H9 (cell line): ENCODE results near the gene CDC42EP3. TPM values are rescaled to one million over a fixed set of nuclear protein-coding genes. Genes with fewer than 3 reads are reported as not detected.

ENCODE experiments used
- DNase-seq: peaks from one replicate; pipeline ENCODE4 v3.0.0-alpha.2; 2017
- H2AFZ ChIP-seq: one replicate; pipeline ENCODE4 v1.6.1; 2013; ENCODE audit warnings: mild to moderate bottlenecking, low read length, control low read depth, moderate library complexity
- H2AK5ac ChIP-seq: 2 replicates; pipeline ENCODE4 v1.6.1; 2013; ENCODE audit warnings: low read length, control low read depth, mixed read lengths; ENCODE audit not compliant: insufficient read length
- H2BK120ac ChIP-seq: one replicate; pipeline ENCODE4 v1.6.1; 2013; ENCODE audit warnings: low read depth, mild to moderate bottlenecking, low read length, control low read depth, inconsistent platforms; ENCODE audit not compliant: poor library complexity, severe bottlenecking
- H2BK12ac ChIP-seq: 2 replicates; pipeline ENCODE4 v1.6.1; 2013; ENCODE audit warnings: low read length, control low read depth, mixed read lengths, low read depth; ENCODE audit not compliant: insufficient read length
- H2BK15ac ChIP-seq: 2 replicates; pipeline ENCODE4 v1.6.1; 2013; ENCODE audit warnings: low read depth, low read length, control low read depth
- H2BK20ac ChIP-seq: one replicate; pipeline ENCODE4 v1.6.1; 2013; ENCODE audit warnings: low read depth, mild to moderate bottlenecking, low read length, control low read depth, inconsistent platforms; ENCODE audit not compliant: poor library complexity, severe bottlenecking
- H2BK5ac ChIP-seq: 2 replicates; pipeline ENCODE4 v1.6.1; 2013; ENCODE audit warnings: low read length, control low read depth, mixed read lengths; ENCODE audit not compliant: insufficient read length
- H3K14ac ChIP-seq: 2 replicates; pipeline ENCODE4 v1.6.1; 2013; ENCODE audit warnings: low read length, control low read depth; ENCODE audit not compliant: insufficient read depth
- H3K18ac ChIP-seq: 2 replicates; pipeline ENCODE4 v1.6.1; 2013; ENCODE audit warnings: low read depth, mild to moderate bottlenecking, mixed read lengths, low read length, control low read depth; ENCODE audit not compliant: insufficient read length
- H3K23ac ChIP-seq: 2 replicates; pipeline ENCODE4 v1.6.1; 2013; ENCODE audit warnings: low read length, control low read depth, mixed read lengths, low read depth; ENCODE audit not compliant: insufficient read length
- H3K23me2 ChIP-seq: 2 replicates; pipeline ENCODE4 v1.6.1; 2013; ENCODE audit warnings: low read depth, mild to moderate bottlenecking, mixed read lengths, low read length, control low read depth; ENCODE audit not compliant: insufficient read length, poor library complexity, severe bottlenecking
- H3K27ac ChIP-seq: 2 replicates; pipeline ENCODE4 v1.5.1; 2013; ENCODE audit warnings: low read length, control low read depth, mixed read lengths, low read depth; ENCODE audit not compliant: insufficient read length
- H3K27me3 ChIP-seq: 2 replicates; pipeline ENCODE4 v1.6.1; 2013; ENCODE audit warnings: low read length, control low read depth, inconsistent platforms; ENCODE audit not compliant: insufficient read depth
- H3K4ac ChIP-seq: 2 replicates; pipeline ENCODE4 v1.6.1; 2013; ENCODE audit warnings: low read depth, mild to moderate bottlenecking, control low read depth, inconsistent platforms, low read length, moderate library complexity
- H3K4me1 ChIP-seq: 2 replicates; pipeline ENCODE4 v1.6.1; 2013; ENCODE audit warnings: low read length, control low read depth, inconsistent platforms; ENCODE audit not compliant: insufficient read depth
- H3K4me2 ChIP-seq: 2 replicates; pipeline ENCODE4 v1.6.1; 2013; ENCODE audit warnings: low read length, control low read depth, mixed read lengths; ENCODE audit not compliant: insufficient read length, insufficient read depth
- H3K56ac ChIP-seq: 2 replicates; pipeline ENCODE4 v1.6.1; 2013; ENCODE audit warnings: low read depth, mild to moderate bottlenecking, mixed read lengths, low read length, control low read depth; ENCODE audit not compliant: insufficient read length
- H3K79me1 ChIP-seq: 2 replicates; pipeline ENCODE4 v1.6.1; 2013; ENCODE audit warnings: low read depth, mild to moderate bottlenecking, moderate library complexity, low read length, control low read depth, inconsistent platforms; ENCODE audit not compliant: insufficient read depth, poor library complexity, severe bottlenecking
- H3K79me2 ChIP-seq: 2 replicates; pipeline ENCODE4 v1.6.1; 2013; ENCODE audit warnings: low read length, control low read depth, inconsistent platforms; ENCODE audit not compliant: insufficient read depth
- H3K9ac ChIP-seq: 2 replicates; pipeline ENCODE4 v1.6.1; 2013; ENCODE audit warnings: low read length, control low read depth, mixed read lengths; ENCODE audit not compliant: insufficient read length; ENCODE audit errors: extremely low read depth
- H3K9me3 ChIP-seq: one replicate; pipeline ENCODE4 v1.6.1; 2013; ENCODE audit warnings: low read depth, low read length, inconsistent platforms; ENCODE audit not compliant: control insufficient read depth
- H3T11ph ChIP-seq: one replicate; pipeline ENCODE4 v1.6.1; 2013; ENCODE audit warnings: mild to moderate bottlenecking, low read length, control low read depth, inconsistent platforms
- H4K20me1 ChIP-seq: one replicate; pipeline ENCODE4 v1.6.1; 2013; ENCODE audit not compliant: control insufficient read depth, insufficient read length, insufficient read depth
- H4K5ac ChIP-seq: 2 replicates; pipeline ENCODE4 v1.6.1; 2013; ENCODE audit warnings: low read depth, mild to moderate bottlenecking, mixed read lengths, low read length, control low read depth; ENCODE audit not compliant: insufficient read length
- H4K8ac ChIP-seq: replicated peaks from 2 replicates; pipeline ENCODE4 v1.6.1; 2013; ENCODE audit warnings: low read length, control low read depth, mixed read lengths, low read depth; ENCODE audit not compliant: insufficient read length
- H4K91ac ChIP-seq: 2 replicates; pipeline ENCODE4 v1.6.1; 2013; ENCODE audit warnings: low read depth, mild to moderate bottlenecking, moderate library complexity, mixed read lengths, low read length, control low read depth; ENCODE audit not compliant: insufficient read length
- H3K27ac Mint-ChIP-seq, 3 experiments: 2 replicates in 2 of 3; 3 replicates in 1 of 3; pipeline ENCODE4 v1.8.0; 2020 to 2021; ENCODE audit warnings: mixed read lengths in 3 of 3, mild to moderate bottlenecking in 1 of 3, moderate library complexity in 1 of 3
- H3K27me3 Mint-ChIP-seq: 2 replicates; pipeline ENCODE4 v1.8.0; 2021; ENCODE audit warnings: low read depth, mild to moderate bottlenecking, moderate library complexity, mixed read lengths
- H3K36me3 Mint-ChIP-seq, 3 experiments: 2 replicates in 2 of 3; 3 replicates in 1 of 3; pipeline ENCODE4 v1.8.0; 2020 to 2021; ENCODE audit warnings: low read depth in 3 of 3, mixed read lengths in 3 of 3; ENCODE audit not compliant: insufficient read depth in 1 of 3
- H3K4me1 Mint-ChIP-seq, 2 experiments: 2 replicates each; pipeline ENCODE4 v1.8.0; 2020; ENCODE audit warnings: mixed read lengths in 2 of 2
- H3K4me3 Mint-ChIP-seq, 2 experiments: 2 replicates in 1 of 2; 3 replicates in 1 of 2; pipeline ENCODE4 v1.8.0; 2020 to 2021; ENCODE audit warnings: mild to moderate bottlenecking in 2 of 2, mixed read lengths in 2 of 2, moderate library complexity in 1 of 2
- H3K9me3 Mint-ChIP-seq, 2 experiments: 2 replicates in 1 of 2; 3 replicates in 1 of 2; pipeline ENCODE4 v1.8.0; 2020; ENCODE audit warnings: mild to moderate bottlenecking in 2 of 2, mixed read lengths in 2 of 2, moderate library complexity in 1 of 2
- CTCF ChIP-seq: fragments of 200-600 bp; sonication (generic); conservative IDR thresholded peaks from 3 replicates; pipeline ENCODE4 v1.8.0; 2021; ENCODE audit warnings: antibody characterized with exemption, mild to moderate bottlenecking
- WGBS: extraction: QIAGEN DNeasy Blood & Tissue Kit; methylation state at CpG from one replicate; pipeline ENCODE4 v1.1.7; 2013; ENCODE audit warnings: missing lambda C conversion rate, low lambda C conversion rate, mixed read lengths; ENCODE audit not compliant: insufficient read length; ENCODE audit errors: extremely low coverage; 5-methylcytosine and 5-hydroxymethylcytosine counted together
- total RNA-seq: library from RNA; stranded (reverse); gene quantifications from 2 replicates; pipeline ENCODE4 v1.2.1, GENCODE V29; 2021

The CDC42EP3 gene
- total RNA-seq, 1 experiment from 2014 or later: 61.5 TPM

GRCh38 chr2:37609782-37610181, 61.7 kb downstream of the CDC42EP3 start:
- no peak overlapping the region for H3K56ac ChIP-seq
- H4K20me1 ChIP-seq: no peaks in the 10 kb centered on the region
- no peak for DNase-seq
- H3K14ac ChIP-seq: 0 out of 2 replicates have a peak overlapping the region, but pooled peaks have one; percentile 40
- H3K9ac ChIP-seq: no peak overlapping the region
- H2BK5ac ChIP-seq: no peak overlapping the region
- H2AK5ac ChIP-seq: no peak overlapping the region
- peaks cover 0 to 7% (median 2%) of the 10 kb centered on the region in 3 experiments; a peak in 1 of 7 replicates for H3K36me3 Mint-ChIP-seq
- no peak overlapping the region for H3T11ph ChIP-seq
- no peak overlapping the region for H4K91ac ChIP-seq
- H2BK20ac ChIP-seq: no peak overlapping the region
- H3K4me1 ChIP-seq: no peaks in the 10 kb centered on the region; the same call in 1 of the 2 replicates
- TF ChIP-seq CTCF: no peak
- H3K27ac Mint-ChIP-seq: no peak overlapping the region
- no peak overlapping the region for H3K23ac ChIP-seq
- H3K79me1 ChIP-seq: no peaks in the 10 kb centered on the region
- no CpG with 5 or more reads among the region's 6 CpGs for WGBS
- no peak overlapping the region for H3K18ac ChIP-seq
- H2BK12ac ChIP-seq: no peak overlapping the region
- no peaks in the 10 kb centered on the region; the same call in 1 of the 2 replicates for H3K27me3 Mint-ChIP-seq
- H3K4ac ChIP-seq: no peak overlapping the region
- no peaks in the 10 kb centered on the region for H3K27me3 ChIP-seq
- no peaks in the 10 kb centered on the region for H3K23me2 ChIP-seq
- H3K4me2 ChIP-seq: no peak overlapping the region
- H3K4me1 Mint-ChIP-seq: peaks cover 2 to 7% of the 10 kb centered on the region in 2 experiments; a peak in 2 of 4 replicates
- no peak overlapping the region for H3K4me3 Mint-ChIP-seq
- H3K9me3 ChIP-seq: no peaks in the 10 kb centered on the region
- no peaks in the 10 kb centered on the region for H3K79me2 ChIP-seq
- H3K27ac ChIP-seq: no peak overlapping the region
- H4K8ac ChIP-seq: no peak overlapping the region
- H2BK15ac ChIP-seq: no peak overlapping the region
- H4K5ac ChIP-seq: no peak overlapping the region
- H3K9me3 Mint-ChIP-seq: peaks cover 0 to 8% of the 10 kb centered on the region in 2 experiments; a peak in 1 of 5 replicates
- H2BK120ac ChIP-seq: no peak overlapping the region
- H2AFZ ChIP-seq: no peak overlapping the region
